Naive B cell (primary cell): ENCODE data around the gene CHRNA5. TPM values are rescaled to one million over a fixed set of nuclear protein-coding genes. Genes with fewer than 3 reads are reported as not detected.
"Not testable (repeated sequence)": the region's sequence is repeated elsewhere in the genome, so short reads cannot be mapped to it uniquely, and the experiment has no call there.

Experiments used
- ATAC-seq, 2 donors: fragments of 150-1000 bp; cut with Tn5 transposase; 2 replicates each; pipeline ENCODE4 v1.10.0; 2021; ENCODE audit warnings: low read depth in 2 of 2, mild to moderate bottlenecking in 2 of 2, moderate library complexity in 2 of 2
- DNase-seq: peaks from one replicate; pipeline ENCODE4 v3.0.0; 2022
- H3K27ac Mint-ChIP-seq, 6 donors: one replicate each; pipeline ENCODE4 v1.8.0; 2020 to 2022; ENCODE audit warnings: mild to moderate bottlenecking in 6 of 6, mixed read lengths in 6 of 6, moderate library complexity in 5 of 6, inconsistent platforms in 2 of 6
- H3K27me3 Mint-ChIP-seq, 3 donors: one replicate each; pipeline ENCODE4 v1.8.0; 2021 to 2022; ENCODE audit warnings: mixed read lengths in 3 of 3, mild to moderate bottlenecking in 1 of 3
- H3K36me3 Mint-ChIP-seq, 2 donors: one replicate each; pipeline ENCODE4 v1.8.0; 2020 to 2022; ENCODE audit warnings: mixed read lengths in 2 of 2, inconsistent platforms in 1 of 2, mild to moderate bottlenecking in 1 of 2
- H3K4me1 Mint-ChIP-seq, 3 donors: one replicate each; pipeline ENCODE4 v1.8.0; 2020 to 2022; ENCODE audit warnings: mixed read lengths in 3 of 3, inconsistent platforms in 1 of 3, mild to moderate bottlenecking in 1 of 3, moderate library complexity in 1 of 3
- H3K4me3 Mint-ChIP-seq, 8 donors: one replicate each; pipeline ENCODE4 v1.8.0; 2020 to 2022; ENCODE audit warnings: mild to moderate bottlenecking in 8 of 8, mixed read lengths in 8 of 8, moderate library complexity in 8 of 8, inconsistent platforms in 2 of 8
- H3K9me3 Mint-ChIP-seq, 7 donors: one replicate each; pipeline ENCODE4 v1.8.0; 2020 to 2022; ENCODE audit warnings: mixed read lengths in 7 of 7, mild to moderate bottlenecking in 5 of 7, inconsistent platforms in 2 of 7, moderate library complexity in 1 of 7
- polyA plus RNA-seq, 6 donors: library from polyadenylated mRNA; unstranded; fragments of 300-500 nt; fragmentation: Illumina TruSeq; gene quantifications; one replicate each; pipeline ENCODE4 v1.2.3, GENCODE V29; 2021; ENCODE audit warnings: low read depth in 6 of 6

Gene CHRNA5
- polyA plus RNA-seq, 6 donors from 2014 or later = 0.23 to 0.49 TPM; not detected in 4

GRCh38 chr15:78542647-78543046, 22.7 kb upstream of the CHRNA5 start:
- no peak for ATAC-seq
- no peak for DNase-seq
- peak overlapping the region in 2 of 6 donors; percentile 63 to 94 for H3K27ac Mint-ChIP-seq
- H3K27me3 Mint-ChIP-seq = no peaks in the 10 kb centered on the region
- peaks cover 7 to 20% (median 18%) of the 10 kb centered on the region in 3 donors for H3K4me1 Mint-ChIP-seq
- H3K36me3 Mint-ChIP-seq = peaks cover 0 to 7% of the 10 kb centered on the region in 2 donors
- peak overlapping the region in 4 of 8 donors; percentile 51 to 89 (median 71) for H3K4me3 Mint-ChIP-seq
- H3K9me3 Mint-ChIP-seq = no peaks in the 10 kb centered on the region

- peaks cover 11 to 24% of the 10 kb centered on the region in 2 donors for H3K36me3 Mint-ChIP-seq
- no peaks in the 10 kb centered on the region for H3K9me3 Mint-ChIP-seq
- no peaks in the 10 kb centered on the region for H3K27me3 Mint-ChIP-seq
- no peak overlapping the region for H3K4me3 Mint-ChIP-seq
- peaks cover 0 to 5% (median 0%) of the 10 kb centered on the region in 3 donors for H3K4me1 Mint-ChIP-seq
- H3K27ac Mint-ChIP-seq = no peak overlapping the region
- ATAC-seq (no peak), DNase-seq (no peak)
These were observed 15.1 kb upstream of the CHRNA5 start for GRCh38 chr15:78550194-78550593.

GRCh38 chr15:78550815-78551214, 14.5 kb upstream of the CHRNA5 start:
- ATAC-seq (no peak), DNase-seq (no peak)
- Mint-ChIP-seq H3K27me3 (no peaks in the 10 kb centered on the region), H3K9me3 (no peaks in the 10 kb centered on the region), H3K4me3 (no peak overlapping the region), H3K36me3 (peaks cover 11 to 24% of the 10 kb centered on the region in 2 donors), H3K27ac (peak overlapping the region in 1 of 6 donors; percentile 17), H3K4me1 (peaks cover 0 to 5% (median 0%) of the 10 kb centered on the region in 3 donors)

GRCh38 chr15:78551902-78552301, 13.4 kb upstream of the CHRNA5 start:
- Mint-ChIP-seq H3K27ac (no peak overlapping the region), H3K4me1 (peaks cover 0 to 5% (median 0%) of the 10 kb centered on the region in 3 donors), H3K9me3 (no peaks in the 10 kb centered on the region), H3K27me3 (no peaks in the 10 kb centered on the region), H3K36me3 (peaks cover 11 to 24% of the 10 kb centered on the region in 2 donors), H3K4me3 (no peak overlapping the region)
- ATAC-seq (no peak), DNase-seq (no peak)

- Mint-ChIP-seq H3K4me1 (peaks cover 0 to 5% (median 0%) of the 10 kb centered on the region in 3 donors), H3K36me3 (peaks cover 11 to 24% of the 10 kb centered on the region in 2 donors), H3K4me3 (no peak overlapping the region), H3K27me3 (peaks cover 0 to 3% (median 0%) of the 10 kb centered on the region in 3 donors), H3K9me3 (no peaks in the 10 kb centered on the region), H3K27ac (peak overlapping the region in 2 of 6 donors; percentile 8 to 9)
- no peak for ATAC-seq
- no peak for DNase-seq
These were observed 12.7 kb upstream of the CHRNA5 start for GRCh38 chr15:78552597-78552996.

GRCh38 chr15:78560201-78560600, 5.1 kb upstream of the CHRNA5 start:
- H3K9me3 Mint-ChIP-seq, ATAC-seq, H3K27ac Mint-ChIP-seq, H3K36me3 Mint-ChIP-seq, DNase-seq, H3K4me3 Mint-ChIP-seq: not testable (repeated sequence)
- peaks cover 0 to 22% (median 16%) of the 10 kb centered on the region in 3 donors for H3K27me3 Mint-ChIP-seq
- peaks cover 7 to 11% (median 8%) of the 10 kb centered on the region in 3 donors for H3K4me1 Mint-ChIP-seq

- Mint-ChIP-seq H3K4me3 (peak overlapping the region in 1 of 8 donors; percentile 5), H3K27ac (peak overlapping the region in 1 of 6 donors; percentile 0), H3K4me1 (peaks cover 14 to 20% (median 16%) of the 10 kb centered on the region in 3 donors), H3K36me3 (no peaks in the 10 kb centered on the region), H3K9me3 (no peaks in the 10 kb centered on the region), H3K27me3 (peaks cover 4 to 30% (median 16%) of the 10 kb centered on the region in 3 donors)
- no peak for ATAC-seq
- DNase-seq = no peak
These were observed 3.8 kb upstream of the CHRNA5 start for GRCh38 chr15:78561490-78561889.

GRCh38 chr15:78563092-78563491, 2.2 kb upstream of the CHRNA5 start:
- H3K27me3 Mint-ChIP-seq = peaks cover 6 to 34% (median 16%) of the 10 kb centered on the region in 3 donors
- DNase-seq = no peak
- H3K36me3 Mint-ChIP-seq = no peaks in the 10 kb centered on the region
- no peak for ATAC-seq
- H3K4me1 Mint-ChIP-seq = peaks cover 17 to 23% (median 21%) of the 10 kb centered on the region in 3 donors
- H3K4me3 Mint-ChIP-seq = peak overlapping the region in 1 of 8 donors; percentile 90
- H3K9me3 Mint-ChIP-seq = no peaks in the 10 kb centered on the region
- no peak overlapping the region for H3K27ac Mint-ChIP-seq

- Mint-ChIP-seq H3K27me3 (peaks cover 6 to 34% (median 9%) of the 10 kb centered on the region in 3 donors), H3K4me1 (peaks cover 17 to 23% (median 21%) of the 10 kb centered on the region in 3 donors), H3K36me3 (no peaks in the 10 kb centered on the region), H3K27ac (peak overlapping the region in 4 of 6 donors; percentile 49 to 92 (median 75)), H3K9me3 (no peaks in the 10 kb centered on the region), H3K4me3 (peak overlapping the region; percentile 85 to 96 (median 92))
- DNase-seq (no peak), ATAC-seq (peak in 1 of 2 donors; percentile 11)
These were observed 600 bp upstream of the CHRNA5 start for GRCh38 chr15:78564743-78565096.

GRCh38 chr15:78565951-78566774, 843 bp downstream of the CHRNA5 start:
- H3K27me3 Mint-ChIP-seq = peaks cover 6 to 34% (median 8%) of the 10 kb centered on the region in 3 donors
- DNase-seq (no peak), ATAC-seq (peak in 1 of 2 donors; percentile 5)
- H3K9me3 Mint-ChIP-seq = no peaks in the 10 kb centered on the region
- H3K36me3 Mint-ChIP-seq = no peaks in the 10 kb centered on the region
- H3K4me3 Mint-ChIP-seq = peak overlapping the region; percentile 85 to 96 (median 90)
- H3K27ac Mint-ChIP-seq = peak overlapping the region in 2 of 6 donors; percentile 23 to 40
- H3K4me1 Mint-ChIP-seq = peaks cover 17 to 23% (median 21%) of the 10 kb centered on the region in 3 donors

GRCh38 chr15:78567531-78567930, 2.2 kb downstream of the CHRNA5 start:
- Mint-ChIP-seq H3K4me1 (peaks cover 17 to 23% (median 21%) of the 10 kb centered on the region in 3 donors), H3K4me3 (peak overlapping the region in 3 of 8 donors; percentile 3 to 62 (median 20)), H3K27me3 (peaks cover 0 to 25% (median 6%) of the 10 kb centered on the region in 3 donors), H3K9me3 (no peaks in the 10 kb centered on the region), H3K36me3 (no peaks in the 10 kb centered on the region), H3K27ac (no peak overlapping the region)
- ATAC-seq (no peak), DNase-seq (no peak)

- DNase-seq = no peak
- Mint-ChIP-seq H3K27ac (no peak overlapping the region), H3K4me3 (no peak overlapping the region), H3K4me1 (peaks cover 8 to 12% (median 10%) of the 10 kb centered on the region in 3 donors), H3K36me3 (no peaks in the 10 kb centered on the region), H3K27me3 (peaks cover 0 to 16% (median 11%) of the 10 kb centered on the region in 3 donors), H3K9me3 (no peaks in the 10 kb centered on the region)
- no peak for ATAC-seq
These were observed 5.4 kb downstream of the CHRNA5 start for GRCh38 chr15:78570710-78571109.

- ATAC-seq (no peak), DNase-seq (no peak)
- peaks cover 0 to 16% (median 8%) of the 10 kb centered on the region in 3 donors for H3K27me3 Mint-ChIP-seq
- H3K27ac Mint-ChIP-seq = no peak overlapping the region
- no peaks in the 10 kb centered on the region for H3K9me3 Mint-ChIP-seq
- H3K4me3 Mint-ChIP-seq = no peak overlapping the region
- H3K4me1 Mint-ChIP-seq = peaks cover 1 to 8% (median 4%) of the 10 kb centered on the region in 3 donors
- no peaks in the 10 kb centered on the region for H3K36me3 Mint-ChIP-seq
These were observed 6.1 kb downstream of the CHRNA5 start for GRCh38 chr15:78571382-78571781.

- Mint-ChIP-seq H3K4me3 (no peak overlapping the region), H3K9me3 (no peaks in the 10 kb centered on the region), H3K27me3 (peaks cover 0 to 6% (median 5%) of the 10 kb centered on the region in 3 donors), H3K36me3 (no peaks in the 10 kb centered on the region), H3K27ac (no peak overlapping the region), H3K4me1 (no peaks in the 10 kb centered on the region)
- ATAC-seq (no peak), DNase-seq (no peak)
These were observed 8.1 kb downstream of the CHRNA5 start for GRCh38 chr15:78573416-78573815.
